Ovary (tissue), 3 donors: Measurements from ENCODE around the gene RYR2.

ENCODE experiments used
- CTCF ChIP-seq, 3 donors: fragments of 450-650 bp in 2 of 3; fragments of 200-600 bp in 1 of 3; IDR thresholded peaks; one replicate each; pipeline versions ENCODE4 v1.5.1 to v1.8.0; 2016 to 2022; ENCODE audit warnings: antibody characterized with exemption in 3 of 3, mild to moderate bottlenecking in 1 of 3
- POLR2A ChIP-seq: fragments of 450-650 bp; IDR thresholded peaks from one replicate; pipeline ENCODE4 v1.6.1; 2017; ENCODE audit warnings: antibody characterized with exemption, mild to moderate bottlenecking, moderate library complexity
- donor health status: DM: no; HTN: no; CAD: no.

GRCh38 chr1:237539055-237539454 is 497.1 kb downstream of the RYR2 start:
- TF ChIP-seq CTCF (IDR thresholded peaks at IDR 0.05) = no peak
- TF ChIP-seq POLR2A = no peak
